RWPE2 (cell line): Measurements from ENCODE around the gene MASP2.

Experiments used
- ATAC-seq: fragments of 200-7000 bp; cut with Tn5 transposase; 3 replicates; pipeline ENCODE4 v1.9.1; 2021; ENCODE audit warnings: low read depth
- DNase-seq: peaks from one replicate; pipeline ENCODE4 v3.0.0-alpha.2; 2020; ENCODE audit warnings: low spot score
- H3K27ac ChIP-seq: fragments of 450-650 bp; 2 replicates; pipeline ENCODE4 v1.5.1; 2017; ENCODE audit warnings: mild to moderate bottlenecking; ENCODE audit not compliant: poor library complexity, severe bottlenecking
- H3K27me3 ChIP-seq: fragments of 250-450 bp; sonication (Bioruptor Pico); 2 replicates; pipeline ENCODE4 v1.5.1; 2021; ENCODE audit warnings: mild to moderate bottlenecking, moderate library complexity; ENCODE audit not compliant: insufficient read depth, poor library complexity, severe bottlenecking
- H3K36me3 ChIP-seq: fragments of 250-450 bp; sonication (Bioruptor Pico); 2 replicates; pipeline ENCODE4 v1.5.1; 2020; ENCODE audit warnings: low read depth, mild to moderate bottlenecking, moderate library complexity
- H3K4me1 ChIP-seq: fragments of 250-450 bp; sonication (Bioruptor Pico); 2 replicates; pipeline ENCODE4 v1.5.1; 2021; ENCODE audit warnings: mild to moderate bottlenecking, moderate library complexity; ENCODE audit not compliant: insufficient read depth, poor library complexity, severe bottlenecking
- H3K4me3 ChIP-seq: fragments of 250-450 bp; sonication (Bioruptor Pico); 2 replicates; pipeline ENCODE4 v1.5.1; 2021; ENCODE audit warnings: mild to moderate bottlenecking, moderate library complexity; ENCODE audit not compliant: severe bottlenecking
- H3K9me3 ChIP-seq: fragments of 250-450 bp; sonication (Bioruptor Pico); 2 replicates; pipeline ENCODE4 v1.5.1; 2021; ENCODE audit warnings: mild to moderate bottlenecking, moderate library complexity; ENCODE audit not compliant: severe bottlenecking
- CTCF ChIP-seq: fragments of 450-650 bp; IDR thresholded peaks from one replicate; pipeline ENCODE4 v1.5.1; 2017; ENCODE audit warnings: mild to moderate bottlenecking, moderate library complexity; ENCODE audit not compliant: poor library complexity, severe bottlenecking

Gene MASP2

GRCh38 chr1:10980841-10981727 lies 66.0 kb downstream of the MASP2 start:
- no peak overlapping the region for H3K4me3 ChIP-seq
- DNase-seq (no peak), ATAC-seq (no peak)
- H3K27me3 ChIP-seq: no peaks in the 10 kb centered on the region
- TF ChIP-seq CTCF: no peak
- no peaks in the 10 kb centered on the region for H3K4me1 ChIP-seq
- no peaks in the 10 kb centered on the region for H3K36me3 ChIP-seq
- H3K27ac ChIP-seq: no peak overlapping the region
- H3K9me3 ChIP-seq: no peaks in the 10 kb centered on the region

GRCh38 chr1:10980094-10980577 lies 66.9 kb downstream of the MASP2 start:
- peaks cover 5% of the 10 kb centered on the region for H3K4me1 ChIP-seq
- no peaks in the 10 kb centered on the region for H3K27me3 ChIP-seq
- ATAC-seq (peak; percentile 81), DNase-seq (no peak)
- no peak overlapping the region for H3K4me3 ChIP-seq
- no peaks in the 10 kb centered on the region for H3K9me3 ChIP-seq
- no peak overlapping the region for H3K27ac ChIP-seq
- H3K36me3 ChIP-seq: no peaks in the 10 kb centered on the region
- TF ChIP-seq CTCF: no peak

- no peak for TF ChIP-seq CTCF
- H3K36me3 ChIP-seq: no peaks in the 10 kb centered on the region
These were observed 67.5 kb downstream of the MASP2 start for GRCh38 chr1:10979483-10979920.

GRCh38 chr1:10978719-10979118 lies 68.3 kb downstream of the MASP2 start:
- Histone ChIP-seq H3K9me3 (no peaks in the 10 kb centered on the region), H3K36me3 (no peaks in the 10 kb centered on the region), H3K4me3 (no peak overlapping the region), H3K27me3 (no peaks in the 10 kb centered on the region), H3K27ac (no peak overlapping the region), H3K4me1 (peaks cover 5% of the 10 kb centered on the region)
- no peak for ATAC-seq
- no peak for TF ChIP-seq CTCF
- DNase-seq: no peak

More at GRCh38 chr1:10979483-10979920, 67.5 kb downstream of the MASP2 start:
- Histone ChIP-seq H3K27ac (no peak overlapping the region), H3K4me3 (no peak overlapping the region), H3K9me3 (no peaks in the 10 kb centered on the region), H3K27me3 (no peaks in the 10 kb centered on the region), H3K4me1 (peaks cover 5% of the 10 kb centered on the region)
- ATAC-seq: no peak
- no peak for DNase-seq
